ENCODE results near the gene BDKRB2.

DNA sequence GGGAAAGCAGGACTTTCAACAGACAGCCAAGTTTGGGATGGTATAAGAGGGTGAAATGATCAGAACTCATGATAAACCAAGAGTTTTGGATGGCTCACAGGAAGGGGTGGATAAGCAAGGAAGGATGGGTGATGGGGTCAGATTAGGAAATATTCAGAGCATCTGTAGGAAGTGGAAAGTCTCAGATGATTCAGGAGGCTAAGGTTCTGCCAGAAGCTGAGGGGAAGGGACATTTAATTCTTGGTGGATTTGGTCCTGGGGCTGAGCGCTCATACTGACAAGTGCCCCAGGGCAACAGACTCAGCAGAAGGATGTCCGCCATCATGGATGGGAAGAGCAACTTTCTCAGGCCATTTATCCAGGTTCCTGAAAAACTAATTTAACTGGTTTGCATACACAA is 28.4 kb upstream of the BDKRB2 start:
- TF ChIP-seq SP1 (IDR thresholded peaks at IDR 0.05; ENCODE audit: low read depth) (no peak), EZH2phosphoT487 (IDR thresholded peaks at IDR 0.05; ENCODE audit: borderline replicate concordance) (no peak), YY1 (IDR thresholded peaks at IDR 0.05; ENCODE audit: extremely low read depth, insufficient replicate concordance, low read depth, low read length) (no peak), MAX (IDR thresholded peaks at IDR 0.05) (no peak)
- TF ChIP-seq, protein P1, sequence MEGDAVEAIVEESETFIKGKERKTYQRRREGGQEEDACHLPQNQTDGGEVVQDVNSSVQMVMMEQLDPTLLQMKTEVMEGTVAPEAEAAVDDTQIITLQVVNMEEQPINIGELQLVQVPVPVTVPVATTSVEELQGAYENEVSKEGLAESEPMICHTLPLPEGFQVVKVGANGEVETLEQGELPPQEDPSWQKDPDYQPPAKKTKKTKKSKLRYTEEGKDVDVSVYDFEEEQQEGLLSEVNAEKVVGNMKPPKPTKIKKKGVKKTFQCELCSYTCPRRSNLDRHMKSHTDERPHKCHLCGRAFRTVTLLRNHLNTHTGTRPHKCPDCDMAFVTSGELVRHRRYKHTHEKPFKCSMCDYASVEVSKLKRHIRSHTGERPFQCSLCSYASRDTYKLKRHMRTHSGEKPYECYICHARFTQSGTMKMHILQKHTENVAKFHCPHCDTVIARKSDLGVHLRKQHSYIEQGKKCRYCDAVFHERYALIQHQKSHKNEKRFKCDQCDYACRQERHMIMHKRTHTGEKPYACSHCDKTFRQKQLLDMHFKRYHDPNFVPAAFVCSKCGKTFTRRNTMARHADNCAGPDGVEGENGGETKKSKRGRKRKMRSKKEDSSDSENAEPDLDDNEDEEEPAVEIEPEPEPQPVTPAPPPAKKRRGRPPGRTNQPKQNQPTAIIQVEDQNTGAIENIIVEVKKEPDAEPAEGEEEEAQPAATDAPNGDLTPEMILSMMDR (IDR thresholded peaks at IDR 0.05 in 2 of 3, conservative IDR thresholded peaks at IDR 0.05 in 1 of 3; ENCODE audit: borderline replicate concordance in 1 of 3, insufficient read depth in 1 of 3, low read depth in 2 of 3, low read length in 2 of 3), result no peak

All from HCT116 (cell line).